Activated naive CD4-positive, alpha-beta T cell treated with anti-CD3 and anti-CD28 coated beads for 36 hours (primary cell): ENCODE measurements around the gene DHX34. TPM values are rescaled to one million over a fixed set of nuclear protein-coding genes. Genes with fewer than 3 reads are reported as not detected.
"Not testable (repeated sequence)": the region's sequence is repeated elsewhere in the genome, so short reads cannot be mapped to it uniquely, and the experiment has no call there.

ENCODE experiments used
- CTCF ChIA-PET: fragments of 350-600 bp; sonication (Branson Sonifier 250); formaldehyde crosslinking; loops from one replicate; lab custom pipeline; 2021; ENCODE audit warnings: antibody characterized with exemption; lab: Charles Lee
- DNase-seq: peaks from one replicate; pipeline ENCODE4 v3.0.0-alpha.2; 2020
- H3K27ac Mint-ChIP-seq: one replicate; pipeline ENCODE4 v1.8.0; 2021; ENCODE audit warnings: mild to moderate bottlenecking, mixed read lengths
- H3K27me3 Mint-ChIP-seq: one replicate; pipeline ENCODE4 v1.8.0; 2021; ENCODE audit warnings: low read depth, mixed read lengths
- H3K36me3 Mint-ChIP-seq: one replicate; pipeline ENCODE4 v1.8.0; 2021; ENCODE audit warnings: low read depth, mixed read lengths
- H3K4me1 Mint-ChIP-seq: one replicate; pipeline ENCODE4 v1.8.0; 2021; ENCODE audit warnings: low read depth, mixed read lengths
- H3K4me3 Mint-ChIP-seq: one replicate; pipeline ENCODE4 v1.8.0; 2021; ENCODE audit warnings: mild to moderate bottlenecking, moderate library complexity, mixed read lengths
- H3K9me3 Mint-ChIP-seq: one replicate; pipeline ENCODE4 v1.8.0; 2021; ENCODE audit warnings: mixed read lengths
- intact Hi-C: fragments of 100-400 bp; cut with micrococcal nuclease; formaldehyde crosslinking; loops from one replicate; pipeline ENCODE4 v1.15.1; 2023
- total RNA-seq, 2 experiments: library from RNA; stranded (reverse); gene quantifications; one replicate each; pipeline ENCODE4 v1.2.3, GENCODE V29; 2021

DHX34 gene
- total RNA-seq, 2 experiments from 2014 or later = 11.2 to 11.6 TPM

- Mint-ChIP-seq H3K4me1 (no peaks in the 10 kb centered on the region), H3K27ac (no peak overlapping the region), H3K9me3 (no peaks in the 10 kb centered on the region), H3K36me3 (no peaks in the 10 kb centered on the region), H3K4me3 (no peak overlapping the region), H3K27me3 (peaks cover 42% of the 10 kb centered on the region)
- intact Hi-C loops = no loop called here
- no peak for DNase-seq
- CTCF ChIA-PET = no interaction called here
Measured at GRCh38 chr19:47405854-47406417, 56.8 kb downstream of the DHX34 start.

- Mint-ChIP-seq H3K9me3 (no peaks in the 10 kb centered on the region), H3K36me3 (no peaks in the 10 kb centered on the region), H3K4me3 (no peak overlapping the region), H3K27me3 (peaks cover 42% of the 10 kb centered on the region), H3K4me1 (no peaks in the 10 kb centered on the region), H3K27ac (no peak overlapping the region)
- CTCF ChIA-PET = no interaction called here
- no peak for DNase-seq
- intact Hi-C loops = no loop called here
Measured at GRCh38 chr19:47406711-47407416, 57.7 kb downstream of the DHX34 start.

- CTCF ChIA-PET = no interaction called here
- H3K4me3 Mint-ChIP-seq = no peak overlapping the region
- no peaks in the 10 kb centered on the region for H3K4me1 Mint-ChIP-seq
- H3K27me3 Mint-ChIP-seq = peaks cover 42% of the 10 kb centered on the region
- H3K36me3 Mint-ChIP-seq = no peaks in the 10 kb centered on the region
- H3K27ac Mint-ChIP-seq = no peak overlapping the region
- no peaks in the 10 kb centered on the region for H3K9me3 Mint-ChIP-seq
- intact Hi-C loops = no loop called here
- no peak for DNase-seq
Measured at GRCh38 chr19:47407417-47407774, 58.3 kb downstream of the DHX34 start.

- CTCF ChIA-PET = no interaction called here
- peaks cover 43% of the 10 kb centered on the region for H3K27me3 Mint-ChIP-seq
Measured at GRCh38 chr19:47408156-47408938, 59.2 kb downstream of the DHX34 start.

GRCh38 chr19:47411101-47411500 is 62.0 kb downstream of the DHX34 start:
- no peak overlapping the region for H3K27ac Mint-ChIP-seq
- no peak overlapping the region for H3K4me3 Mint-ChIP-seq
- DNase-seq = no peak
- no peaks in the 10 kb centered on the region for H3K4me1 Mint-ChIP-seq
- peaks cover 37% of the 10 kb centered on the region for H3K27me3 Mint-ChIP-seq
- H3K9me3 Mint-ChIP-seq = no peaks in the 10 kb centered on the region
- intact Hi-C loops = no loop called here
- no peaks in the 10 kb centered on the region for H3K36me3 Mint-ChIP-seq
- CTCF ChIA-PET = interaction anchor here (1.2 kb wide), 1 partner anchor 127 kb away, joined by 5 read pairs; no protein-coding TSS in a partner anchor

More at GRCh38 chr19:47408156-47408938, 59.2 kb downstream of the DHX34 start:
- Mint-ChIP-seq H3K36me3 (no peaks in the 10 kb centered on the region), H3K4me3 (no peak overlapping the region), H3K9me3 (no peaks in the 10 kb centered on the region), H3K27ac (no peak overlapping the region), H3K4me1 (no peaks in the 10 kb centered on the region)
- intact Hi-C loops = no loop called here
- no peak for DNase-seq

- intact Hi-C loops, H3K9me3 Mint-ChIP-seq, H3K36me3 Mint-ChIP-seq, H3K4me1 Mint-ChIP-seq, DNase-seq, H3K27ac Mint-ChIP-seq, H3K4me3 Mint-ChIP-seq: not testable (repeated sequence)
- peaks cover 37% of the 10 kb centered on the region for H3K27me3 Mint-ChIP-seq
- CTCF ChIA-PET = interaction anchor here (0.7 to 1.2 kb wide), 2 partner anchors 10 to 127 kb away, joined by 3 to 5 read pairs; no protein-coding TSS in a partner anchor
Measured at GRCh38 chr19:47411696-47412095, 62.6 kb downstream of the DHX34 start.

- Mint-ChIP-seq H3K4me3 (no peak overlapping the region), H3K36me3 (no peaks in the 10 kb centered on the region), H3K27me3 (peaks cover 44% of the 10 kb centered on the region), H3K4me1 (peaks cover 15% of the 10 kb centered on the region), H3K27ac (no peak overlapping the region), H3K9me3 (no peaks in the 10 kb centered on the region)
- intact Hi-C loops = no loop called here
- CTCF ChIA-PET = no interaction called here
- no peak for DNase-seq
Measured at GRCh38 chr19:47413941-47414340, 64.8 kb downstream of the DHX34 start.

GRCh38 chr19:47414469-47414868 is 65.4 kb downstream of the DHX34 start:
- H3K27me3 Mint-ChIP-seq = peaks cover 40% of the 10 kb centered on the region

GRCh38 chr19:47415953-47416642 is 67.0 kb downstream of the DHX34 start:
- CTCF ChIA-PET = interaction anchor here (0.7 to 1.0 kb wide), 2 partner anchors 12 to 20 kb away, joined by 3 read pairs; no protein-coding TSS in a partner anchor
- H3K27ac Mint-ChIP-seq = no peak overlapping the region
- H3K36me3 Mint-ChIP-seq = no peaks in the 10 kb centered on the region
- peaks cover 28% of the 10 kb centered on the region for H3K4me1 Mint-ChIP-seq
- intact Hi-C loops = no loop called here
- DNase-seq = no peak
- peaks cover 54% of the 10 kb centered on the region for H3K27me3 Mint-ChIP-seq
- no peaks in the 10 kb centered on the region for H3K9me3 Mint-ChIP-seq
- H3K4me3 Mint-ChIP-seq = no peak overlapping the region

More at GRCh38 chr19:47414469-47414868, 65.4 kb downstream of the DHX34 start:
- Mint-ChIP-seq H3K4me1 (peaks cover 15% of the 10 kb centered on the region), H3K27ac (no peak overlapping the region), H3K36me3 (no peaks in the 10 kb centered on the region), H3K4me3 (no peak overlapping the region), H3K9me3 (no peaks in the 10 kb centered on the region)
- intact Hi-C loops = no loop called here
- CTCF ChIA-PET = no interaction called here
- no peak for DNase-seq

- intact Hi-C loops = no loop called here
- H3K4me1 Mint-ChIP-seq = peaks cover 33% of the 10 kb centered on the region
- DNase-seq = no peak
- peaks cover 59% of the 10 kb centered on the region for H3K27me3 Mint-ChIP-seq
- CTCF ChIA-PET = interaction anchor here (1.2 kb wide), 1 partner anchor 11 kb away, joined by 4 read pairs; no protein-coding TSS in a partner anchor
- no peak overlapping the region for H3K4me3 Mint-ChIP-seq
- no peaks in the 10 kb centered on the region for H3K9me3 Mint-ChIP-seq
- no peaks in the 10 kb centered on the region for H3K36me3 Mint-ChIP-seq
- no peak overlapping the region for H3K27ac Mint-ChIP-seq
Measured at GRCh38 chr19:47416643-47416985, 67.5 kb downstream of the DHX34 start.

GRCh38 chr19:47417107-47417745 is 68.1 kb downstream of the DHX34 start:
- Mint-ChIP-seq H3K36me3 (no peaks in the 10 kb centered on the region), H3K4me1 (peaks cover 38% of the 10 kb centered on the region), H3K9me3 (no peaks in the 10 kb centered on the region), H3K4me3 (no peak overlapping the region), H3K27me3 (peaks cover 64% of the 10 kb centered on the region), H3K27ac (no peak overlapping the region)
- intact Hi-C loops = no loop called here
- DNase-seq = no peak
- CTCF ChIA-PET = interaction anchor here (0.6 to 1.2 kb wide), 2 partner anchors 11 to 377 kb away, joined by 3 to 4 read pairs; no protein-coding TSS in a partner anchor
